GM12878 (cell line): ENCODE results near the gene ANKS1A. TPM values are rescaled to one million over a fixed set of nuclear protein-coding genes. Genes with fewer than 3 reads are reported as not detected.

Experiments used
- ATAC-seq: fragments of 200-7000 bp; cut with Tn5 transposase; 3 replicates; pipeline ENCODE4 v1.9.1; 2020; ENCODE audit warnings: mild to moderate bottlenecking, moderate library complexity
- BruUV-seq: library from RNA; stranded (reverse); fragments of 400-500 nt; replicated peaks from 2 replicates; lab custom pipeline; 2021; lab: Mats Ljungman, UMichigan
- CTCF ChIA-PET: fragments of 300-600 bp; sonication (Branson Sonifier 250); formaldehyde crosslinking; extraction: SDS; loops from one replicate; lab custom pipeline; 2021; ENCODE audit warnings: inconsistent platforms; lab: Yijun Ruan, JAX
- POLR2A ChIA-PET: fragments of 350-600 bp; formaldehyde crosslinking; extraction: SDS; loops from one replicate; lab custom pipeline; 2021; ENCODE audit warnings: inconsistent platforms; lab: Charles Lee
- RAD21 ChIA-PET: fragments of 300-600 bp; sonication (Branson Sonifier 250); formaldehyde crosslinking; loops from one replicate; lab custom pipeline; 2023; ENCODE audit warnings: antibody characterized with exemption; ENCODE audit not compliant: unreplicated experiment; lab: Charles Lee
- SMC1A ChIA-PET: fragments of 300-600 bp; sonication (Branson Sonifier 250); formaldehyde crosslinking; loops from one replicate; lab custom pipeline; 2023; ENCODE audit not compliant: unreplicated experiment, uncharacterized antibody; lab: Charles Lee
- DNase-seq: peaks from one replicate; pipeline ENCODE4 v3.0.0-alpha.2; 2011; ENCODE audit warnings: low read depth, low spot score
- FAIRE-seq: peaks from 3 replicates; lab custom pipeline; 2011; peaks lifted over from hg19 to GRCh38; lab: Jason Lieb, UNC
- H2AFZ ChIP-seq: 2 replicates; pipeline ENCODE4 v1.6.0; 2011; ENCODE audit warnings: low read depth, low read length, control low read depth; ENCODE audit not compliant: control insufficient read depth
- H3K27ac ChIP-seq: 2 replicates; pipeline ENCODE4 v1.5.1; 2011; ENCODE audit warnings: control low read depth; ENCODE audit not compliant: control insufficient read depth, insufficient read depth
- H3K27me3 ChIP-seq, 2 experiments: replicated peaks in 1 of 2; 2 replicates each; pipeline versions ENCODE4 v1.6.0 to v1.6.1; 2011; ENCODE audit warnings: low read length in 1 of 2; ENCODE audit not compliant: control insufficient read depth in 2 of 2, insufficient read depth in 2 of 2
- H3K36me3 ChIP-seq, 2 experiments: 2 replicates each; pipeline ENCODE4 v1.5.1; 2011; ENCODE audit warnings: low read length in 1 of 2; ENCODE audit not compliant: control insufficient read depth in 2 of 2, insufficient read depth in 2 of 2
- H3K4me1 ChIP-seq: 2 replicates; pipeline ENCODE4 v1.6.1; 2011; ENCODE audit warnings: mild to moderate bottlenecking, low read length, moderate library complexity, mixed read lengths; ENCODE audit not compliant: control insufficient read depth, insufficient read depth
- H3K4me2 ChIP-seq: 2 replicates; pipeline ENCODE4 v1.6.0; 2011; ENCODE audit warnings: control low read depth; ENCODE audit not compliant: control insufficient read depth, insufficient read depth
- H3K4me3 ChIP-seq: fragments of 200-600 bp; sonication (generic); 2 replicates; pipeline ENCODE4 v1.5.1; 2016
- H3K79me2 ChIP-seq: 2 replicates; pipeline ENCODE4 v1.6.0; 2011; ENCODE audit warnings: low read length; ENCODE audit not compliant: control insufficient read depth, insufficient read depth
- H3K9ac ChIP-seq: 2 replicates; pipeline ENCODE4 v1.8.0; 2011; ENCODE audit warnings: low read length, control low read depth, mixed read lengths; ENCODE audit not compliant: control insufficient read depth, insufficient read depth
- H3K9me3 ChIP-seq: replicated peaks from 3 replicates; pipeline ENCODE4 v1.5.1; 2011; ENCODE audit warnings: mild to moderate bottlenecking, low read length; ENCODE audit not compliant: control insufficient read depth, insufficient read depth
- H4K20me1 ChIP-seq: 2 replicates; pipeline ENCODE4 v1.6.0; 2011; ENCODE audit not compliant: control insufficient read depth, insufficient read depth
- ATF7 ChIP-seq: fragments of 450-650 bp; IDR thresholded peaks from 2 replicates; pipeline ENCODE4 v1.6.1; 2016; ENCODE audit warnings: low read depth, mild to moderate bottlenecking
- BRCA1 ChIP-seq: IDR thresholded peaks from 2 replicates; pipeline ENCODE4 v1.6.1; 2011; ENCODE audit warnings: low read depth, low read length, improper control_type of control experiment
- EP300 ChIP-seq, 2 experiments: fragments of 150-350 bp in 1 of 2; IDR thresholded peaks; 2 replicates each; pipeline ENCODE4 v1.6.1; 2011 to 2012; ENCODE audit warnings: low read depth in 2 of 2, low read length in 2 of 2, borderline replicate concordance in 1 of 2, improper control_type of control experiment in 1 of 2, inconsistent platforms in 1 of 2; ENCODE audit not compliant: control insufficient read depth in 1 of 2
- ESRRA ChIP-seq: IDR thresholded peaks from 2 replicates; pipeline ENCODE4 v1.6.1; 2012; ENCODE audit warnings: mild to moderate bottlenecking, low read length, improper control_type of control experiment
- HDAC6 ChIP-seq: fragments of 200-600 bp; sonication (generic); IDR thresholded peaks from one replicate; pipeline ENCODE4 v1.8.0; 2017; ENCODE audit warnings: antibody characterized with exemption; ENCODE audit not compliant: unreplicated experiment
- RAD21 ChIP-seq: IDR thresholded peaks from 2 replicates; pipeline ENCODE4 v1.6.1; 2011; ENCODE audit warnings: mild to moderate bottlenecking, low read depth, low read length, moderate library complexity; ENCODE audit not compliant: insufficient read depth
- RFX5 ChIP-seq: IDR thresholded peaks from 2 replicates; pipeline ENCODE4 v1.6.1; 2011; ENCODE audit warnings: low read depth, low read length, improper control_type of control experiment
- SUZ12 ChIP-seq: fragments of 200-600 bp; sonication (generic); IDR thresholded peaks from one replicate; pipeline ENCODE4 v1.6.1; 2018; ENCODE audit warnings: antibody characterized with exemption, mild to moderate bottlenecking; ENCODE audit not compliant: unreplicated experiment
- TCF12 ChIP-seq: IDR thresholded peaks from 2 replicates; pipeline ENCODE4 v1.6.1; 2011; ENCODE audit warnings: low read depth, mild to moderate bottlenecking, low read length
- ZNF384 ChIP-seq: IDR thresholded peaks from 2 replicates; pipeline ENCODE4 v1.6.1; 2012; ENCODE audit warnings: low read depth, mild to moderate bottlenecking, low read length, improper control_type of control experiment, borderline replicate concordance
- WGBS: methylation state at CpG from one replicate; pipeline ENCODE4 v1.1.6; 2016; ENCODE audit warnings: low lambda C conversion rate; ENCODE audit not compliant: insufficient replicate concordance, insufficient coverage; ENCODE audit errors: missing lambda C conversion rate; 5-methylcytosine and 5-hydroxymethylcytosine counted together
- in situ Hi-C: fragments of 300-500 bp; cut with MboI; formaldehyde crosslinking; loops from 9 replicates; pipeline ENCODE4 v1.14.3; 2018; ENCODE audit warnings: mixed read lengths
- intact Hi-C: fragments of 100-400 bp; cut with micrococcal nuclease; formaldehyde crosslinking; loops from one replicate; pipeline ENCODE4 v1.14.2; 2022; ENCODE audit not compliant: unreplicated experiment
- polyA plus RNA-seq, 11 experiments: library from polyadenylated mRNA; depleted of rRNA in 4 of 11; unstranded in 6 of 11; stranded (reverse) in 5 of 11; fragments of >200 nt; fragmentation: Nextera tagmentation in 4 of 11; fragmentation: Illumina TruSeq in 1 of 11; extraction: Ambion mirVana in 4 of 11; extraction: Trizol in 1 of 11; gene quantifications; 1 replicate in 1 of 11; 2 replicates in 10 of 11; pipeline versions ENCODE4 v1.2.1 to v1.2.3, GENCODE V29; 2011 to 2016; ENCODE audit warnings: inconsistent platforms in 2 of 11, missing spikeins in 2 of 11, low read depth in 1 of 11
- total RNA-seq, 4 experiments: library from RNA; depleted of rRNA in 3 of 4; stranded (reverse); fragments of >200 nt in 3 of 4; fragmentation: Illumina TruSeq in 1 of 4; extraction: Trizol in 1 of 4; gene quantifications; 2 replicates each; pipeline versions ENCODE4 v1.2.1 to v1.2.3, GENCODE V29; 2013 to 2021
- TF ChIP-seq, protein P1 (sequence below): fragments of 450-650 bp; IDR thresholded peaks from 2 replicates; pipeline ENCODE4 v1.6.1; 2018; ENCODE audit warnings: mild to moderate bottlenecking, low read depth, moderate library complexity; ENCODE audit not compliant: partially characterized antibody
- TF ChIP-seq, protein P2 (sequence below): fragments of 450-650 bp; IDR thresholded peaks from 2 replicates; pipeline ENCODE4 v1.6.1; 2017; ENCODE audit warnings: mild to moderate bottlenecking, moderate library complexity

ANKS1A gene
- total and polyA plus RNA-seq, 10 of the 15 experiments (the other 5 are each of a cell fraction or from before 2014, with no cell fraction given): 0.60 to 7.0 (median 3.0) TPM

DNA sequence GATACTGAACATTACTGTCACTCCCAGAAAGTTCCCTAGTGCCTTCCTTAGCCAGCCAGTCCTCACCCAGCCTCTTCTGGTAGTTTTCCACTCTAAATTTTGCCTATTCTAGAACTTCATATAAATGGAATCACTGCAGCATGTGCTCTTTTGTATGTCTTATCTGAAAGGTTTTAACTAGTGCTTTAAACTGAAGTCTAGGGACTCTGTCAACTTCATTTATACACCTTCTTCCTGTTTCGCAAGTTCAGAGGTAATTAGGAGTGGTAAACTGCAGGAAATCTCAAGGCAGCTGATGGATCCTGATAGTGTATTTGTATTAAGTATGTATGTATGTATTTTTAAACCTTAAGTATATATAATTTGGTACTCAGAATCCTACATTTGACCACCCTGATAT is 157.8 kb downstream of the ANKS1A start (continued):
- no peak for TF ChIP-seq RAD21
- no peak for TF ChIP-seq SUZ12
- TF ChIP-seq TCF12: no peak
- TF ChIP-seq, protein P1, sequence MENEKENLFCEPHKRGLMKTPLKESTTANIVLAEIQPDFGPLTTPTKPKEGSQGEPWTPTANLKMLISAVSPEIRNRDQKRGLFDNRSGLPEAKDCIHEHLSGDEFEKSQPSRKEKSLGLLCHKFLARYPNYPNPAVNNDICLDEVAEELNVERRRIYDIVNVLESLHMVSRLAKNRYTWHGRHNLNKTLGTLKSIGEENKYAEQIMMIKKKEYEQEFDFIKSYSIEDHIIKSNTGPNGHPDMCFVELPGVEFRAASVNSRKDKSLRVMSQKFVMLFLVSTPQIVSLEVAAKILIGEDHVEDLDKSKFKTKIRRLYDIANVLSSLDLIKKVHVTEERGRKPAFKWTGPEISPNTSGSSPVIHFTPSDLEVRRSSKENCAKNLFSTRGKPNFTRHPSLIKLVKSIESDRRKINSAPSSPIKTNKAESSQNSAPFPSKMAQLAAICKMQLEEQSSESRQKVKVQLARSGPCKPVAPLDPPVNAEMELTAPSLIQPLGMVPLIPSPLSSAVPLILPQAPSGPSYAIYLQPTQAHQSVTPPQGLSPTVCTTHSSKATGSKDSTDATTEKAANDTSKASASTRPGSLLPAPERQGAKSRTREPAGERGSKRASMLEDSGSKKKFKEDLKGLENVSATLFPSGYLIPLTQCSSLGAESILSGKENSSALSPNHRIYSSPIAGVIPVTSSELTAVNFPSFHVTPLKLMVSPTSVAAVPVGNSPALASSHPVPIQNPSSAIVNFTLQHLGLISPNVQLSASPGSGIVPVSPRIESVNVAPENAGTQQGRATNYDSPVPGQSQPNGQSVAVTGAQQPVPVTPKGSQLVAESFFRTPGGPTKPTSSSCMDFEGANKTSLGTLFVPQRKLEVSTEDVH: no peak
- no peak for TF ChIP-seq HDAC6
- no peak for TF ChIP-seq RFX5
- no peak for TF ChIP-seq ESRRA
- TF ChIP-seq BRCA1: no peak

DNA sequence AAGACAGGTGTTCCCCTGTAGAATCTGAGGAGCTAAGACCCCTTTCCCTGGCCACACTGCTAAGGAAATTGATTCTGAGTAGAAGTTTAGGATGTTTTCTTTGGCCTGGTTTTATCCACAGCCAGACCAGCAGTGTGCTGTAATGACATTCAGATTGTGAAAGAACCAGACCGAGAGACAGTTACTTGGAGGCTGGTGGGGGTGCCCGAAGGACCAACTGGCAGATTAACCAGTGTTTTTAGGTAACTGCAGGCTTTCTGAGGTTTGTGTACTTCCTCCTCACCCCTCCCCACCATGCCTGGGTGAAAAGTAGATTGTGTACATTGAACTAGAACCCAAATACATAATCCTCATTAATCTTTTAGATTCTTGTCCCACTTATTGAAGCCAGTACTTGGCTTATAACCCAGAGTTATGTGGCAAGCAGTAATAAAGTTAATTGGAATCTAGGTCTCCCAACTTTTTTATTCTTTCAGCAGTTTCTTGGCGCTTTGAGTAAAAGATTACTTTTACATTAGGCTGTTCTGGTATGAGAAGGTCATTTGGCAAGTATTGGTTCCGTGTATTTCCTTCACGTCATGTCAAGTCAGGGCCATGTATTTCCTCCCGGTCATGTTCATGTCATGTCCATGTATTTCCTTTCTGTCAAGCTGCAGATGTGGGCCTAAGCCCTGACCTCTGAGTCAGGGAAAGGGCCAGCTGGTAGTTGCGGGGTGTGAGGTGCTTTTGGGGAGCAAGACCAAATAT is 158.4 kb downstream of the ANKS1A start:
- DNase-seq: no peak
- Histone ChIP-seq H3K79me2 (no peaks in the 10 kb centered on the region), H3K9me3 (no peaks in the 10 kb centered on the region), H3K9ac (no peak overlapping the region), H3K27me3 (no peaks in the 10 kb centered on the region), H3K27ac (no peak overlapping the region), H3K4me3 (no peak overlapping the region), H3K36me3 (no peaks in the 10 kb centered on the region)
- 88% methylated on average over 7 of the region's 7 CpGs for WGBS
- FAIRE-seq: peak; percentile 18
- BruUV-seq: no TSS peak
- in situ Hi-C loops: no loop called here
- POLR2A ChIA-PET: no interaction called here
- TF ChIP-seq ZNF384 (no peak), EP300 (IDR thresholded peaks at IDR 0.05; ENCODE audit: borderline replicate concordance in 1 of 2, control insufficient read depth in 1 of 2, low read depth in 2 of 2, low read length in 2 of 2) (no peak), ATF7 (no peak)
- TF ChIP-seq, protein P2, sequence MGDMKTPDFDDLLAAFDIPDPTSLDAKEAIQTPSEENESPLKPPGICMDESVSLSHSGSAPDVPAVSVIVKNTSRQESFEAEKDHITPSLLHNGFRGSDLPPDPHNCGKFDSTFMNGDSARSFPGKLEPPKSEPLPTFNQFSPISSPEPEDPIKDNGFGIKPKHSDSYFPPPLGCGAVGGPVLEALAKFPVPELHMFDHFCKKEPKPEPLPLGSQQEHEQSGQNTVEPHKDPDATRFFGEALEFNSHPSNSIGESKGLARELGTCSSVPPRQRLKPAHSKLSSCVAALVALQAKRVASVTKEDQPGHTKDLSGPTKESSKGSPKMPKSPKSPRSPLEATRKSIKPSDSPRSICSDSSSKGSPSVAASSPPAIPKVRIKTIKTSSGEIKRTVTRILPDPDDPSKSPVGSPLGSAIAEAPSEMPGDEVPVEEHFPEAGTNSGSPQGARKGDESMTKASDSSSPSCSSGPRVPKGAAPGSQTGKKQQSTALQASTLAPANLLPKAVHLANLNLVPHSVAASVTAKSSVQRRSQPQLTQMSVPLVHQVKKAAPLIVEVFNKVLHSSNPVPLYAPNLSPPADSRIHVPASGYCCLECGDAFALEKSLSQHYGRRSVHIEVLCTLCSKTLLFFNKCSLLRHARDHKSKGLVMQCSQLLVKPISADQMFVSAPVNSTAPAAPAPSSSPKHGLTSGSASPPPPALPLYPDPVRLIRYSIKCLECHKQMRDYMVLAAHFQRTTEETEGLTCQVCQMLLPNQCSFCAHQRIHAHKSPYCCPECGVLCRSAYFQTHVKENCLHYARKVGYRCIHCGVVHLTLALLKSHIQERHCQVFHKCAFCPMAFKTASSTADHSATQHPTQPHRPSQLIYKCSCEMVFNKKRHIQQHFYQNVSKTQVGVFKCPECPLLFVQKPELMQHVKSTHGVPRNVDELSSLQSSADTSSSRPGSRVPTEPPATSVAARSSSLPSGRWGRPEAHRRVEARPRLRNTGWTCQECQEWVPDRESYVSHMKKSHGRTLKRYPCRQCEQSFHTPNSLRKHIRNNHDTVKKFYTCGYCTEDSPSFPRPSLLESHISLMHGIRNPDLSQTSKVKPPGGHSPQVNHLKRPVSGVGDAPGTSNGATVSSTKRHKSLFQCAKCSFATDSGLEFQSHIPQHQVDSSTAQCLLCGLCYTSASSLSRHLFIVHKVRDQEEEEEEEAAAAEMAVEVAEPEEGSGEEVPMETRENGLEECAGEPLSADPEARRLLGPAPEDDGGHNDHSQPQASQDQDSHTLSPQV: no peak
- TF ChIP-seq, all 136 proteins: peak for 0
- ChIA-PET CTCF (no interaction called here), SMC1A (interaction anchor here (0.7 kb wide), 1 partner anchor 100 kb away, joined by 3 read pairs; no protein-coding TSS in a partner anchor), RAD21 (no interaction called here)
- Histone ChIP-seq H3K4me1 (0 out of 2 replicates have a peak, but pooled peaks cover 3% of the 10 kb centered on the region), H2AFZ (no peak overlapping the region), H4K20me1 (no peaks in the 10 kb centered on the region), H3K4me2 (no peak overlapping the region)
- intact Hi-C loops: no loop called here
- no peak for ATAC-seq
